Natural killer cell treated with Interleukin-12 subunit alpha and Interleukin-12 subunit beta and Interleukin-15 and Interleukin-18, amount 100 ng/mL, for 72 hours (primary cell): ENCODE measurements around the gene IGFL1. TPM values are rescaled to one million over a fixed set of nuclear protein-coding genes. Genes with fewer than 3 reads are reported as not detected.
"Not testable (repeated sequence)": the region's sequence is repeated elsewhere in the genome, so short reads cannot be mapped to it uniquely, and the experiment has no call there.

Experiments
- ATAC-seq, 2 donors: fragments of 150-1000 bp; cut with Tn5 transposase in 1 of 2; sonication (Bioruptor Pico), chemical (Tn5 transposase) in 1 of 2; 2 replicates each; pipeline ENCODE4 v1.10.0; 2021
- DNase-seq: peaks from one replicate; pipeline ENCODE4 v3.0.0; 2022; ENCODE audit warnings: low spot score
- H3K27ac Mint-ChIP-seq, 2 donors: 1 replicate in 1 of 2; 2 replicates in 1 of 2; pipeline ENCODE4 v1.8.0; 2022; ENCODE audit warnings: mixed read lengths in 2 of 2, mild to moderate bottlenecking in 1 of 2, moderate library complexity in 1 of 2
- H3K27me3 Mint-ChIP-seq, 2 donors: 1 replicate in 1 of 2; 2 replicates in 1 of 2; pipeline ENCODE4 v1.8.0; 2022; ENCODE audit warnings: mixed read lengths in 2 of 2
- H3K36me3 Mint-ChIP-seq: one replicate; pipeline ENCODE4 v1.8.0; 2022; ENCODE audit warnings: mixed read lengths
- H3K4me1 Mint-ChIP-seq, 2 donors: 1 replicate in 1 of 2; 2 replicates in 1 of 2; pipeline ENCODE4 v1.8.0; 2022; ENCODE audit warnings: low read depth in 2 of 2, mixed read lengths in 2 of 2, mild to moderate bottlenecking in 1 of 2
- H3K4me3 Mint-ChIP-seq: one replicate; pipeline ENCODE4 v1.8.0; 2022; ENCODE audit warnings: mixed read lengths
- H3K9me3 Mint-ChIP-seq: 2 replicates; pipeline ENCODE4 v1.8.0; 2022; ENCODE audit warnings: mixed read lengths
- total RNA-seq, 2 donors: library from RNA; stranded (reverse); gene quantifications; one replicate each; pipeline ENCODE4 v1.2.3, GENCODE V29; 2022

IGFL1 gene
- total RNA-seq, 2 donors from 2014 or later: not detected

GRCh38 chr19:46195104-46195503 is 34.4 kb upstream of the IGFL1 start:
- Mint-ChIP-seq H3K4me1 (no peaks in the 10 kb centered on the region), H3K4me3 (no peak overlapping the region), H3K9me3 (no peaks in the 10 kb centered on the region), H3K27me3 (peaks cover 28 to 53% of the 10 kb centered on the region in 2 donors), H3K27ac (no peak overlapping the region), H3K36me3 (no peaks in the 10 kb centered on the region)
- DNase-seq (no peak), ATAC-seq (no peak)

GRCh38 chr19:46195919-46196318 is 33.6 kb upstream of the IGFL1 start:
- not testable (repeated sequence) for H3K9me3 Mint-ChIP-seq, ATAC-seq, H3K27ac Mint-ChIP-seq, H3K4me1 Mint-ChIP-seq, H3K36me3 Mint-ChIP-seq, H3K4me3 Mint-ChIP-seq, DNase-seq
- H3K27me3 Mint-ChIP-seq: peaks cover 27 to 45% of the 10 kb centered on the region in 2 donors

- Mint-ChIP-seq H3K27ac (no peak overlapping the region), H3K9me3 (no peaks in the 10 kb centered on the region), H3K4me3 (no peak overlapping the region), H3K4me1 (no peaks in the 10 kb centered on the region), H3K27me3 (peaks cover 25 to 43% of the 10 kb centered on the region in 2 donors), H3K36me3 (no peaks in the 10 kb centered on the region)
- DNase-seq (no peak), ATAC-seq (no peak)
Observed at GRCh38 chr19:46196410-46197124, 33.0 kb upstream of the IGFL1 start.

GRCh38 chr19:46197314-46198070 is 32.0 kb upstream of the IGFL1 start:
- ATAC-seq (no peak), DNase-seq (no peak)
- Mint-ChIP-seq H3K36me3 (no peaks in the 10 kb centered on the region), H3K4me1 (no peaks in the 10 kb centered on the region), H3K27ac (no peak overlapping the region), H3K27me3 (peaks cover 35 to 47% of the 10 kb centered on the region in 2 donors), H3K9me3 (no peaks in the 10 kb centered on the region), H3K4me3 (no peak overlapping the region)

- Mint-ChIP-seq H3K4me1 (no peaks in the 10 kb centered on the region), H3K27me3 (peaks cover 43 to 48% of the 10 kb centered on the region in 2 donors), H3K36me3 (no peaks in the 10 kb centered on the region), H3K4me3 (no peak overlapping the region), H3K27ac (no peak overlapping the region), H3K9me3 (no peaks in the 10 kb centered on the region)
- DNase-seq (no peak), ATAC-seq (no peak)
Observed at GRCh38 chr19:46198756-46199155, 30.8 kb upstream of the IGFL1 start.

- no peak for ATAC-seq
- Mint-ChIP-seq H3K27ac (no peak overlapping the region), H3K4me1 (no peaks in the 10 kb centered on the region), H3K36me3 (no peaks in the 10 kb centered on the region), H3K9me3 (no peaks in the 10 kb centered on the region), H3K27me3 (peaks cover 38 to 39% of the 10 kb centered on the region in 2 donors), H3K4me3 (no peak overlapping the region)
- no peak for DNase-seq
Observed at GRCh38 chr19:46201454-46202310, 27.9 kb upstream of the IGFL1 start.

GRCh38 chr19:46202426-46202825 is 27.1 kb upstream of the IGFL1 start:
- Mint-ChIP-seq H3K4me3 (no peak overlapping the region), H3K27ac (no peak overlapping the region), H3K9me3 (no peaks in the 10 kb centered on the region), H3K4me1 (no peaks in the 10 kb centered on the region), H3K27me3 (peaks cover 31 to 32% of the 10 kb centered on the region in 2 donors), H3K36me3 (no peaks in the 10 kb centered on the region)
- DNase-seq: no peak
- no peak for ATAC-seq

- Mint-ChIP-seq H3K36me3 (no peaks in the 10 kb centered on the region), H3K4me1 (no peaks in the 10 kb centered on the region), H3K9me3 (no peaks in the 10 kb centered on the region), H3K27me3 (peaks cover 29 to 31% of the 10 kb centered on the region in 2 donors), H3K4me3 (no peak overlapping the region), H3K27ac (no peak overlapping the region)
- DNase-seq (no peak), ATAC-seq (no peak)
Observed at GRCh38 chr19:46202872-46203860, 26.4 kb upstream of the IGFL1 start.

- DNase-seq (no peak), ATAC-seq (no peak)
- H3K27ac Mint-ChIP-seq: no peak overlapping the region
- H3K4me1 Mint-ChIP-seq: no peaks in the 10 kb centered on the region
- peaks cover 32 to 34% of the 10 kb centered on the region in 2 donors for H3K27me3 Mint-ChIP-seq
- no peak overlapping the region for H3K4me3 Mint-ChIP-seq
- H3K36me3 Mint-ChIP-seq: no peaks in the 10 kb centered on the region
- H3K9me3 Mint-ChIP-seq: no peaks in the 10 kb centered on the region
Observed at GRCh38 chr19:46204008-46204407, 25.5 kb upstream of the IGFL1 start.

GRCh38 chr19:46205183-46205984 is 24.2 kb upstream of the IGFL1 start:
- Mint-ChIP-seq H3K4me3 (no peak overlapping the region), H3K36me3 (no peaks in the 10 kb centered on the region), H3K27me3 (peaks cover 45 to 46% of the 10 kb centered on the region in 2 donors), H3K9me3 (no peaks in the 10 kb centered on the region), H3K27ac (no peak overlapping the region), H3K4me1 (no peaks in the 10 kb centered on the region)
- no peak for ATAC-seq
- DNase-seq: no peak

- DNase-seq (no peak), ATAC-seq (no peak)
- Mint-ChIP-seq H3K4me1 (no peaks in the 10 kb centered on the region), H3K27ac (no peak overlapping the region), H3K27me3 (peaks cover 45 to 46% of the 10 kb centered on the region in 2 donors), H3K9me3 (no peaks in the 10 kb centered on the region), H3K4me3 (no peak overlapping the region), H3K36me3 (no peaks in the 10 kb centered on the region)
Observed at GRCh38 chr19:46206176-46206575, 23.4 kb upstream of the IGFL1 start.

- no peak for ATAC-seq
- Mint-ChIP-seq H3K27me3 (peaks cover 40 to 41% of the 10 kb centered on the region in 2 donors), H3K4me3 (no peak overlapping the region), H3K36me3 (no peaks in the 10 kb centered on the region), H3K9me3 (no peaks in the 10 kb centered on the region), H3K4me1 (no peaks in the 10 kb centered on the region), H3K27ac (no peak overlapping the region)
- DNase-seq: no peak
Observed at GRCh38 chr19:46206682-46207081, 22.9 kb upstream of the IGFL1 start.
